Erythroblast (primary cell): ENCODE results near the gene LIN54.
"Not testable (repeated sequence)": the region's sequence is repeated elsewhere in the genome, so short reads cannot be mapped to it uniquely, and the experiment has no call there.

Experiments
- DNase-seq, 2 experiments: peaks; one replicate each; lab custom pipeline; 2025; lab: John Stamatoyannopoulos, UW
- GATA1 ChIP-seq: IDR thresholded peaks from 2 replicates; pipeline ENCODE4 v1.6.1; 2011; ENCODE audit warnings: low read depth, mild to moderate bottlenecking, control low read depth, low read length, moderate library complexity
- POLR2A ChIP-seq: IDR thresholded peaks from 2 replicates; pipeline ENCODE4 v1.6.1; 2011; ENCODE audit warnings: mild to moderate bottlenecking, low read length

The LIN54 gene

GRCh38 chr4:83010522-83011318, at the start of gene LIN54:
Gene LIN54, minus strand, starts transcription at chr4:83010823. Its CDS starts 25,979 bp downstream, at chr4:82984844.
- DNase-seq = peak; percentile 90 to 95

GRCh38 chr4:83054928-83055327, 44.3 kb upstream of the LIN54 start:
- DNase-seq = peak in 1 of 2 experiments; percentile 27
- TF ChIP-seq POLR2A = no peak
- no peak for TF ChIP-seq GATA1

More at GRCh38 chr4:83010522-83011318, at the start of gene LIN54:
- no peak for TF ChIP-seq GATA1
- TF ChIP-seq POLR2A = peak; percentile 37

DNA sequence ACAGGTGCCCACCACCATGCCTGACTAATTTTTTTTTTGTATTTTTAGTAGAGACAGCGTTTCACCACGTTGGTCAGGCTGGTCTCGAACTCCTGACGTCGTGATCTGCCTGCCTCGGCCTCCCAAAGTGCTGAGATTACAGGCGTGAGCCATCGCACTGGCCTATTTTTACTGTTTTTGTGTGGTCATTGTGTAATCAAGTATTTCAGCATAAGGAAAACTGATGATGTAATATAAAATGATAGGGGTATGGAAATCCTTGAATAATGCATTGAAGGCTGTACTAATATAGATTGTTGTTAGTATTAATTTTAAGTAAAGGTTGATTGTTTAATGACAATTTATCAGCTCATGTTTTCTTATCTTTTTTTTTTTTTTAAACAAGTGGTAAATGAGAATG, 38.2 kb upstream of the LIN54 start:
- not testable (repeated sequence) for DNase-seq

DNA sequence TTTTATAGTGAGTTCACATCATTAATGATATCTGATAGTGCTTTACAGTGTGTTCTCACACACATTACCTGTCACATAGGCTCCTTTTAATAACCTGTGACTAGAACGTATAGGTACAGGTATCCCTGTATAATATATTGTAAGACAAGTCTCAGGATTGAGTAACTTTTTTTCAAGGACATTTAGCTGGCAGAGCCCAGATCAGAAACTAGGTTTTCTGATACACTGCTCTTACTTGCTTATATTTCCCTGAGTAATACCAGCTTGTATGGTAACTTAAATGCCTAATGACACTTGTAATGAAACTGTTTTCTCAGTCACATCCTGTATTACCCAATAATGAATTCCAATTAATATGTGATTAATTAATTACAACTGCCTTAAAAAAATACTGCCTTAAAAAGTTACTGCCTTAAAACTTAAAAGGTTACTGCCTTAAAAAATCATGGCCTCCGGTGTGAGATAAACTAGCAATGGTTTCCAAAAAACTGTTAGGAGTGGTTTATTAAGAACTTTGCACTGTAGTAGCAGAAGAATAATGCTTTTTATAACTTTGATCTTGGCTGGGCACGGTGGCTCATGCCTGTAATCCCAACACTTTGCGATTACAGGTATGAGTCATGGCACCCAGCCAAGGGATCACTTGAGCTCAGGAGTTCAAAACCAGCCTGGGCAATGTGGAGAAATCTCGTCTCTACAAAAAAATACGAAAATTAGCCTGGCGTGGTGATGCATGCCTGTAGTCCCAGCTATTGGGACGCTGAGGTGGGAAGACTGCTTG, 36.3 kb upstream of the LIN54 start:
- no peak for DNase-seq
- TF ChIP-seq POLR2A (no peak), GATA1 (no peak)

DNA sequence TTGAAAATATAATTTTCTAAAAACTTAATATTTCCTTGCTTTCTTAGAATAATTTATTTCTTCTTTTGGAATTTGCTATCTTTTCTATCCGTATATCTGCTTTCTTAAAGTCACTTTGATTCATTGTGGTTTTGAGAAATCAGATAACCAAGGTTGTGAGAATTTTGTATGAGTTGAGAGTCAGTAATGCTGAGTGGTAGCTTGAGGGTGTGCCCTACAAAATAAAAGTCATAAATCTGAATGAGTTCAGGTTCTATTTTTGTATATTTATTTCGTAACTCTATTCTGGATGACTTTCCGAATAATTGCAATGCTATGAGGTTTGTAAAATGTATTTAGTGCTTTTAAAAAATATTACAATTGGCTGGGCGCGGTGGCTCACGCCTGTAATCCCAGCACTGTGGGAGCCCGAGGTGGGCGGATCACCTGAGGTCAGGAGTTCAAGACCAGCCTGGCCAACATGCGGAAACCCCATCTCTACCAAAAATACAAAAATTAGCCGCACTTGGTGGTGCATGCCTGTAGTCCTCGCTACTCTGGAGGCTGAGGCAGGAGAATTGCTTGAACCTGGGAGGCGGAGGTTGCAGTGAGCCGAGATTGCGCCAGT, 33.3 kb upstream of the LIN54 start:
- TF ChIP-seq POLR2A = no peak
- TF ChIP-seq GATA1 = no peak
- no peak for DNase-seq

DNA sequence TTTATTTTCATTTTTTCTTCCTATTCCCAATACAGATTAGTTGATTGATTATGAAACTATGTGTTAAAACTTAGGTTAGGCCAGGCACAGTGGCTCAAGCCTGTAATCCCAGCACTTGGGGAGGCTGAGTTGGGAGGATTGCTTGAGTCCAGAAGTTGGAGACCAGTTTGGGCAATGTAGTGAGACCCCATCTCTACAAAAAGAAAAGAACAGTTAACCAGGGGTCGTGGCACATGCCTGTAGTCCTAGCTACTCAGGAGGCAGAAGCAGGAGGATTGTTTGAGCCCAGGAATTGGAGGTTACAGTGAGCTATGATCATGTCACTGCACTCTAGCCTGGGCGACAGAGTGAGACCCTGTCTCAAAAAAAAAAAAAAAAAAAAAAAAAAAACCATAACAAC, 32.5 kb upstream of the LIN54 start:
- DNase-seq = not testable (repeated sequence)

GRCh38 chr4:83040269-83040668, 29.6 kb upstream of the LIN54 start:
- no peak for TF ChIP-seq POLR2A
- no peak for TF ChIP-seq GATA1
- DNase-seq = no peak

GRCh38 chr4:83036991-83037665, 26.5 kb upstream of the LIN54 start:
- TF ChIP-seq POLR2A (no peak), GATA1 (no peak)
- DNase-seq = peak; percentile 57 to 62

GRCh38 chr4:83034630-83035494, 24.2 kb upstream of the LIN54 start, which contains the start of gene COPS4:
Gene COPS4, plus strand, starts transcription at chr4:83035183. Its CDS starts 42 bp downstream, at chr4:83035225.
- TF ChIP-seq GATA1 (no peak), POLR2A (peak; percentile 94)
- peak; percentile 99 to 100 for DNase-seq

- TF ChIP-seq GATA1 = no peak
- no peak for TF ChIP-seq POLR2A
- no peak for DNase-seq
Measured at GRCh38 chr4:83029688-83030087, 19.1 kb upstream of the LIN54 start.

GRCh38 chr4:83028976-83029375, 18.4 kb upstream of the LIN54 start:
- TF ChIP-seq GATA1 (no peak), POLR2A (no peak)

DNA sequence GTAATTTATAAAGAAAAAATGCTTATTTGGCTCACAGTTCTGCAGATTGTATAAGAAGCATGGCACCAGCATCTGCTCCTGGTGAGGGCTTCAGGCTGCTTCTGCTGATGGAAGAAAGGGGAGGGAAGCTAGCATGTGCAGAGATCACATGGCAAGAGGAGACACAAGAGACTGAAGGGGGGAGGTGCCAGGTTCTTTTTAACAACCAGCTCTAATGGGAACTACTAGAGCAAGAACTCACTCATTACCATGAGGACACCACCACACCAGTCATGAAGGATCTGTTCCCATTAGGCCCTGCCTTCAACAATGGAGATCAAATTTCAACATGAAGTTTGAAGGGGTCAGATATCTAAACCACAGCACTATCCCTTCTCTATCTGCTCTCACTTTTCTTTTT, 14.9 kb upstream of the LIN54 start:
- no peak for TF ChIP-seq POLR2A
- no peak for DNase-seq

More at GRCh38 chr4:83028976-83029375, 18.4 kb upstream of the LIN54 start:
- no peak for DNase-seq

GRCh38 chr4:83024233-83024632, 13.6 kb upstream of the LIN54 start:
- TF ChIP-seq POLR2A (no peak), GATA1 (no peak)
- DNase-seq = no peak

DNA sequence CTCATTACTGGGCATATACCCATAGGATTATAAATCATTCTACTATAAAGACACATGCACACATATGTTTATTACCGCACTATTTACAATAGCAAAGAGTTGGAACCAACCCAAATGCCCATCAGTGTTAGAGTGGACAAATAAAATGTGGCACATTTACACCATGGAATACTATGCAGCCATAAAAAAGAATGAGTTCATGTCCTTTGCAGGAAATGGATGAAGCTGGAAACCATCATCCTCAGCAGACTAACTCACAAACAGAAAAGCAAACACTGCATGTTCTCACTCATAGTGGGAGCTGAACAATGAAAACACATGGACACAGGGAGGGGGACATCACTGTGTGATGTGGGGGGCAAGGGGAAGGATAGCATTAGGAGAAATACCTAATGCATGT, 13.0 kb upstream of the LIN54 start:
- DNase-seq = not testable (repeated sequence)
